Measurements from ENCODE around the gene BABAM2. TPM values are rescaled to one million over a fixed set of nuclear protein-coding genes. Genes with fewer than 3 reads are reported as not detected.
A peak's percentile ranks its signal among the peaks of the same experiment; 100 is the strongest.

Gene BABAM2
- total and polyA plus RNA-seq, 4 donors, result 9.9 to 17.0 (median 13.9) TPM

DNA sequence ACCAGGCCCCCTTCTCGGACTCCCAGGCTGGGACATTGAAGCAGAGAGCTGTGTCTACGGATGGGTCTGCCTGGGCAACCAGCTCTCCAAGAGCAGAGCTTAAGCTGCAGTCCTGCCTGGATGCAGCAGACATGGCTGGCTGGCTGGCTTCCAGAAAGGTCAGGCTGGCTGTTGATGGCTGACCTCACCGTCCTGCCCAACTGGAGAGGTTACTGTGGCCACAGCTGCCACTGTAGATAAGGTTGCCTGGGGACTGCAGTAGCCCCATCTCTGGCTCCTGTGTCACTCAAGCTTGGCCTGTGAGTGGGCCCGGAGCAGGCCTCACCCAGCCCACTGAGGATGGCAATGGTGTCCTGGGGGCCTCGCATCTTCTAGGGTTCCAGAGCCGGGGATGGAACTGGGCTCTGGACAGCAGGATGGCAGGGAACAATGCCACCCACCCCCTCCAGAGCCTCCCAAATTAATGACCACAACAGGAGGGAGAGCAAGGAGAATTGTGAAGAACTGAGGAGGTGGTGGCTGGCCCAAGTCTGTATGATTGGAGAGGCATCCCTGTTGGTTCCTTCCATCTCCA, 465.1 kb downstream of the BABAM2 start (continued):
- TF ChIP-seq, protein P1, sequence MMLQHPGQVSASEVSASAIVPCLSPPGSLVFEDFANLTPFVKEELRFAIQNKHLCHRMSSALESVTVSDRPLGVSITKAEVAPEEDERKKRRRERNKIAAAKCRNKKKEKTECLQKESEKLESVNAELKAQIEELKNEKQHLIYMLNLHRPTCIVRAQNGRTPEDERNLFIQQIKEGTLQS (IDR thresholded peaks at IDR 0.05), result no peak
- TF ChIP-seq YY1 (IDR thresholded peaks at IDR 0.05) (peak; percentile 40), GABPA (IDR thresholded peaks at IDR 0.05 in 1 of 2, conservative IDR thresholded peaks at IDR 0.05 in 1 of 2) (no peak), SP1 (IDR thresholded peaks at IDR 0.05) (no peak), EGR1 (IDR thresholded peaks at IDR 0.05; ENCODE audit: low read depth in 2 of 2) (no peak), JUND (IDR thresholded peaks at IDR 0.05) (no peak), FOXA2 (IDR thresholded peaks at IDR 0.05) (no peak)
- TF ChIP-seq, protein P2, sequence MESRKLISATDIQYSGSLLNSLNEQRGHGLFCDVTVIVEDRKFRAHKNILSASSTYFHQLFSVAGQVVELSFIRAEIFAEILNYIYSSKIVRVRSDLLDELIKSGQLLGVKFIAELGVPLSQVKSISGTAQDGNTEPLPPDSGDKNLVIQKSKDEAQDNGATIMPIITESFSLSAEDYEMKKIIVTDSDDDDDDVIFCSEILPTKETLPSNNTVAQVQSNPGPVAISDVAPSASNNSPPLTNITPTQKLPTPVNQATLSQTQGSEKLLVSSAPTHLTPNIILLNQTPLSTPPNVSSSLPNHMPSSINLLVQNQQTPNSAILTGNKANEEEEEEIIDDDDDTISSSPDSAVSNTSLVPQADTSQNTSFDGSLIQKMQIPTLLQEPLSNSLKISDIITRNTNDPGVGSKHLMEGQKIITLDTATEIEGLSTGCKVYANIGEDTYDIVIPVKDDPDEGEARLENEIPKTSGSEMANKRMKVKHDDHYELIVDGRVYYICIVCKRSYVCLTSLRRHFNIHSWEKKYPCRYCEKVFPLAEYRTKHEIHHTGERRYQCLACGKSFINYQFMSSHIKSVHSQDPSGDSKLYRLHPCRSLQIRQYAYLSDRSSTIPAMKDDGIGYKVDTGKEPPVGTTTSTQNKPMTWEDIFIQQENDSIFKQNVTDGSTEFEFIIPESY (IDR thresholded peaks at IDR 0.05), result no peak

DNA sequence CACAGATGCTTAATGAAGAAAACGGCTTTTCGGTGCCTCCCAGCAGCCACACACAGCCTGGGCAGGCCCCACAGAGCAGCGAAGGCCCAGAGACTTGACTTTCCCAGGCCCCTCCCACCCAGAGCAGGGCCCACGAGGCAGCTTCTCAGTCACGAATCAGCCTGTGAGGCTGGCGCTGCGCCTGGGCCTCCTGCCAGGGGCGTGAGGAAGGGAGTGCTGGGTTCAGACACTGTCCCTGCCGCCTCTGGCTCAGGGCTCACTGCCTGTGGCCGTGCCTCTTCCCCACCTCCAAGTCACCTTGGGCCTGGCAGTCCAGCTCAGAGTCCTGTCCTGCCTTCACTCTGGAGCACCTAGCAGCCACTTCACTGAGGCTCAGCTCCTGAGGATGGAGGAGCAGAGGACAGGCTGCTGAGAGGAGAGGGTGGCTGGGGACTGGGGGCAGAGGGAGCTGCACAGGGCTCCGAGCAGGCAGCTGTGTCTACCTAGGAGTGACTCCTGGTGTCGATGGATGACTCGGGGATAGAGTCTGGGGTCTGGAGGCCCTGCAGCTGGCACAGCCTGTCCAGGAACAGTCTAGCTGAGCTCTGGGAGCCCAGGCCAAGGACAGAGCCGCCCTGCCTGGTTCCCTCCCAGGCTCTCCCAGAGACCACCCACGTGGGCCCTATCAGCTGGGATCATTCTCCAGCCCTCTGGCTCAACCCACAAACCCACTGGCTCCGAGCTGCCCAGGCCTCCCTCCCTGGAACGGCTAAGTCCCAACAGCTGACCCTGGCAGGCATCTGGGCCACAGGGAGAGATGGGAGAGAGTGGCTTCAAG, 465.8 kb downstream of the BABAM2 start:
- DNase-seq (ENCODE audit: low spot score), result peak; percentile 69
- Histone ChIP-seq H3K4me3 (ENCODE audit: low read depth in 1 of 3, low read length in 3 of 3) (no peak overlapping the region), H3K36me3 (ENCODE audit: control insufficient read depth in 4 of 4, insufficient read depth in 3 of 4, low read depth in 1 of 4, low read length in 3 of 4) (no peaks in the 10 kb centered on the region), H3K4me1 (ENCODE audit: control insufficient read depth in 4 of 4, insufficient read depth in 4 of 4, low read length in 3 of 4) (peaks cover 13 to 18% (median 16%) of the 10 kb centered on the region in 4 donors), H3K27me3 (ENCODE audit: control insufficient read depth in 4 of 4, insufficient read depth in 4 of 4, low read length in 3 of 4) (no peaks in the 10 kb centered on the region), H3K9me3 (ENCODE audit: control insufficient read depth in 4 of 4, low read length in 3 of 4) (no peaks in the 10 kb centered on the region), H3K9ac (ENCODE audit: low read depth in 1 of 2, low read length in 2 of 2) (no peak overlapping the region), H3K27ac (ENCODE audit: low read depth in 1 of 2, low read length in 2 of 2) (peak overlapping the region; percentile 52 to 66)
- WGBS, result 47% methylated on average over 17 of the region's 17 CpGs
- no peak for TF ChIP-seq GABPA (IDR thresholded peaks at IDR 0.05 in 1 of 2, conservative IDR thresholded peaks at IDR 0.05 in 1 of 2)
- TF ChIP-seq, protein P3, sequence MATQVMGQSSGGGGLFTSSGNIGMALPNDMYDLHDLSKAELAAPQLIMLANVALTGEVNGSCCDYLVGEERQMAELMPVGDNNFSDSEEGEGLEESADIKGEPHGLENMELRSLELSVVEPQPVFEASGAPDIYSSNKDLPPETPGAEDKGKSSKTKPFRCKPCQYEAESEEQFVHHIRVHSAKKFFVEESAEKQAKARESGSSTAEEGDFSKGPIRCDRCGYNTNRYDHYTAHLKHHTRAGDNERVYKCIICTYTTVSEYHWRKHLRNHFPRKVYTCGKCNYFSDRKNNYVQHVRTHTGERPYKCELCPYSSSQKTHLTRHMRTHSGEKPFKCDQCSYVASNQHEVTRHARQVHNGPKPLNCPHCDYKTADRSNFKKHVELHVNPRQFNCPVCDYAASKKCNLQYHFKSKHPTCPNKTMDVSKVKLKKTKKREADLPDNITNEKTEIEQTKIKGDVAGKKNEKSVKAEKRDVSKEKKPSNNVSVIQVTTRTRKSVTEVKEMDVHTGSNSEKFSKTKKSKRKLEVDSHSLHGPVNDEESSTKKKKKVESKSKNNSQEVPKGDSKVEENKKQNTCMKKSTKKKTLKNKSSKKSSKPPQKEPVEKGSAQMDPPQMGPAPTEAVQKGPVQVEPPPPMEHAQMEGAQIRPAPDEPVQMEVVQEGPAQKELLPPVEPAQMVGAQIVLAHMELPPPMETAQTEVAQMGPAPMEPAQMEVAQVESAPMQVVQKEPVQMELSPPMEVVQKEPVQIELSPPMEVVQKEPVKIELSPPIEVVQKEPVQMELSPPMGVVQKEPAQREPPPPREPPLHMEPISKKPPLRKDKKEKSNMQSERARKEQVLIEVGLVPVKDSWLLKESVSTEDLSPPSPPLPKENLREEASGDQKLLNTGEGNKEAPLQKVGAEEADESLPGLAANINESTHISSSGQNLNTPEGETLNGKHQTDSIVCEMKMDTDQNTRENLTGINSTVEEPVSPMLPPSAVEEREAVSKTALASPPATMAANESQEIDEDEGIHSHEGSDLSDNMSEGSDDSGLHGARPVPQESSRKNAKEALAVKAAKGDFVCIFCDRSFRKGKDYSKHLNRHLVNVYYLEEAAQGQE (IDR thresholded peaks at IDR 0.05), result no peak
- no peak for TF ChIP-seq SP1 (IDR thresholded peaks at IDR 0.05)
- TF ChIP-seq, protein P2 (IDR thresholded peaks at IDR 0.05), result no peak
- TF ChIP-seq EGR1 (IDR thresholded peaks at IDR 0.05; ENCODE audit: low read depth in 2 of 2), result no peak
- peak in 1 of 2 donors; percentile 38 for TF ChIP-seq RAD21 (IDR thresholded peaks at IDR 0.05)
- TF ChIP-seq, protein P1 (IDR thresholded peaks at IDR 0.05), result no peak
- TF ChIP-seq HNF4A (conservative IDR thresholded peaks at IDR 0.05), result peak in 1 of 2 donors; percentile 18
- TF ChIP-seq RXRA (IDR thresholded peaks at IDR 0.05), result peak in 1 of 2 donors; percentile 7
- no peak for TF ChIP-seq HNF4G (IDR thresholded peaks at IDR 0.05)
- TF ChIP-seq NR2F2 (IDR thresholded peaks at IDR 0.05), result no peak
- TF ChIP-seq, protein P4, sequence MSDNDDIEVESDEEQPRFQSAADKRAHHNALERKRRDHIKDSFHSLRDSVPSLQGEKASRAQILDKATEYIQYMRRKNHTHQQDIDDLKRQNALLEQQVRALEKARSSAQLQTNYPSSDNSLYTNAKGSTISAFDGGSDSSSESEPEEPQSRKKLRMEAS (IDR thresholded peaks at IDR 0.05), result no peak

Data from liver (tissue), 9 donors.